ENCODE data around the gene ANK3.

DNA sequence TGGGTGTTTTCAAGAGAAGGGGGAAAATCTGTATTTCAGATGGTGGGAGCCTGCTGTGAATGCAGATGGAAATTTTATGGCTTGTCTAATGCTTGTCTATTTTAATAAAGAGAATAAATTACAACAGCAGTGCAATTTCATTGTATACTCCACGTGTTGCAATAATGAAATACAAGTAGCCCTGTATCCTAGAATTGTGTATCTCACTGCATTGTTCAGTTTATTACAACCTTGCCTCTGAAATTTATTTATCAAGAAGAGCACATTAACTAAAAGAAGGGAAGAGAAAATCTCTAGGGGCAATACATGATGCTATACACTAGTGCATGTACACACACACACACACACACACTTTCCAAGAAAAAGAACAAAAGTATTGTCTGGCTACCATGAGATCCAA is 21.8 kb downstream of the ANK3 start:
- TF ChIP-seq, protein P1, sequence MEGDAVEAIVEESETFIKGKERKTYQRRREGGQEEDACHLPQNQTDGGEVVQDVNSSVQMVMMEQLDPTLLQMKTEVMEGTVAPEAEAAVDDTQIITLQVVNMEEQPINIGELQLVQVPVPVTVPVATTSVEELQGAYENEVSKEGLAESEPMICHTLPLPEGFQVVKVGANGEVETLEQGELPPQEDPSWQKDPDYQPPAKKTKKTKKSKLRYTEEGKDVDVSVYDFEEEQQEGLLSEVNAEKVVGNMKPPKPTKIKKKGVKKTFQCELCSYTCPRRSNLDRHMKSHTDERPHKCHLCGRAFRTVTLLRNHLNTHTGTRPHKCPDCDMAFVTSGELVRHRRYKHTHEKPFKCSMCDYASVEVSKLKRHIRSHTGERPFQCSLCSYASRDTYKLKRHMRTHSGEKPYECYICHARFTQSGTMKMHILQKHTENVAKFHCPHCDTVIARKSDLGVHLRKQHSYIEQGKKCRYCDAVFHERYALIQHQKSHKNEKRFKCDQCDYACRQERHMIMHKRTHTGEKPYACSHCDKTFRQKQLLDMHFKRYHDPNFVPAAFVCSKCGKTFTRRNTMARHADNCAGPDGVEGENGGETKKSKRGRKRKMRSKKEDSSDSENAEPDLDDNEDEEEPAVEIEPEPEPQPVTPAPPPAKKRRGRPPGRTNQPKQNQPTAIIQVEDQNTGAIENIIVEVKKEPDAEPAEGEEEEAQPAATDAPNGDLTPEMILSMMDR (IDR thresholded peaks at IDR 0.05): no peak
- TF ChIP-seq POLR2A (IDR thresholded peaks at IDR 0.05): no peak
